Hematopoietic multipotent progenitor cell treated with erythropoietin and hydrocortisone succinate and interleukin-3 and kit ligand, for 8 days (in vitro differentiated cells): ENCODE data around the gene THY1.

ENCODE experiments used
- DNase-seq: peaks from one replicate; pipeline ENCODE4 v3.0.0-alpha.2; 2015

Gene THY1

DNA sequence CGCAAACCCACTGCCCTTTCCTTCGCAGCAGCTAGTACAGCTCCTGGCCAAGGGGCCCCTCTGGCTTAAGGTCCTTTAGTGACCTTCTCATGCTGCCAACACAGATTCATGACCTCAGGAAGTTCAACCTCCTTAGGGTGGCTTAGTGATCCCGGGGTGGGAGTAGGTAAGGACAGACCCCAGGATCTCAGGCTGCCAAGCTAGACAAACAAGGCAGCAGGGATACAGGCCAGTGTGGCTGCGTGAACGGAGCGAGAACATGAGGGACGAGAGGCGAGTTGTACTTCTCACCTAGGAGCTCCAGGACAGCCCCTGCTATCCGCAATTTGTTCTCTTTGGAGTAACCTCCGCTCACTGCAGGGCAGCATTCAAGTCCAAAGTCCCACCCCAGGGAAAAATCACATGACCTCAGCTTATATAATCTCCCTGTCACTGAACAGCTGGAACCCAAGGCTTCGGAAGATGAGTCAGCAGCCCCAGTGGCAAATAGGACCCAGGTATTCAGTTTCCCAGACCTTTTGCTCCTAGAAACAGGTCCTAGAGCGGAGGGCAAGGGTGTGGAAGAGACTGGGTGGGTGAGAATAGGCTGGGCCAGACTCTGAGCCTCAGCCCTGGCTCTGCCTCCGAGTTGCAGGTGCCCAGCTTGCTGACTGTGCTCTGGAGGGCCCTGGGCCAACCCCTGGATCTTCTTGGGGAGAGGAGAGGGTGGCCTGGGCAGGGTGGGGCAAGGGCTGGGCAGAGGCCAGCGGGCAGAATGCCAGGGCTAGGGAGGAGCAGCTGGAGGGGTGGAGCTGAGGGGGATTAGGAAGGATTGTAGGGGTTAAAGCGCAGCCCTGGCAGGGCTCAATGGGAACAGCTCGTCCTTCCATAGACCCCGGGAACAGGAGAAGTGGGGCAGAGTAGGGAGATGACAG is 54.6 kb downstream of the THY1 start:
- DNase-seq = peak; percentile 74

DNA sequence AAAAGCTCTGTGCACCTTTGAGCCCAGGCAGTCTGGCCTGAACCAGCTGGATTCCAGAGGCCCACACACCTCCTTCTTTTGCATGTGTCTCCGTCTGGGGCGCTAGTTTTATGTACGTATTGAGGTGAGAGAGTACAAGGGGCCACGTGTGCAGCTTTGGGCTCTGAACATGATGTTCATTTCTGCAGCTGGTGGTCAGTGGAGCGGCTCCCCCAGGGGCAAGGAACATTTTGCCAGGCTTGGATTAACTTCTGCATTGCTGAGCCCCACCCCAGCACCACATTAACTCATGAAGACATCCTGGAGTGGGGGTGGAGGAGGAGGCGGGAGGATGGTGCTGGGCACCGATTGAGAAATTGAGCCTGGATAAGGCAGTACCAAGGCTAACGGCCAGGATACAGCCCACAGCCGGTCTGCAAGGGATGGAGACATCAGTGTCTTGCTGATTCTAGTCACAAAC is 55.3 kb downstream of the THY1 start:
- DNase-seq = no peak
